ENCODE data around the gene MAGI2.

Gene MAGI2

GRCh38 chr7:78386520-78386919 lies 1066.9 kb downstream of the MAGI2 start:
- TF ChIP-seq TAF1 (IDR thresholded peaks at IDR 0.05; ENCODE audit: low read depth, low read length) (no peak), PAX5 (IDR thresholded peaks at IDR 0.05; ENCODE audit: insufficient read depth, low read length, severe bottlenecking) (no peak), POU2F2 (IDR thresholded peaks at IDR 0.05; ENCODE audit: low read depth, low read length) (no peak), SPI1 (IDR thresholded peaks at IDR 0.05; ENCODE audit: low read depth, low read length) (no peak), POLR2A (IDR thresholded peaks at IDR 0.05; ENCODE audit: low read depth, low read length) (no peak)
- DNase-seq (ENCODE audit: insufficient read length, low spot score) (no peak), FAIRE-seq (no peak)

- no peak for FAIRE-seq
- DNase-seq (ENCODE audit: insufficient read length, low spot score), result no peak
- no peak for TF ChIP-seq POU2F2 (IDR thresholded peaks at IDR 0.05; ENCODE audit: low read depth, low read length)
- no peak for TF ChIP-seq PAX5 (IDR thresholded peaks at IDR 0.05; ENCODE audit: insufficient read depth, low read length, severe bottlenecking)
- no peak for TF ChIP-seq POLR2A (IDR thresholded peaks at IDR 0.05; ENCODE audit: low read depth, low read length)
- no peak for TF ChIP-seq TAF1 (IDR thresholded peaks at IDR 0.05; ENCODE audit: low read depth, low read length)
- TF ChIP-seq POLR2AphosphoS5 (IDR thresholded peaks at IDR 0.05; ENCODE audit: low read depth, low read length), result no peak
- no peak for TF ChIP-seq SPI1 (IDR thresholded peaks at IDR 0.05; ENCODE audit: low read depth, low read length)
Observed at GRCh38 chr7:78383096-78383880, 1070.2 kb downstream of the MAGI2 start.

- FAIRE-seq, result no peak
- TF ChIP-seq POLR2A (IDR thresholded peaks at IDR 0.05; ENCODE audit: low read depth, low read length), result no peak
- TF ChIP-seq PAX5 (IDR thresholded peaks at IDR 0.05; ENCODE audit: insufficient read depth, low read length, severe bottlenecking), result no peak
- TF ChIP-seq SPI1 (IDR thresholded peaks at IDR 0.05; ENCODE audit: low read depth, low read length), result no peak
- TF ChIP-seq POLR2AphosphoS5 (IDR thresholded peaks at IDR 0.05; ENCODE audit: low read depth, low read length), result no peak
- no peak for TF ChIP-seq POU2F2 (IDR thresholded peaks at IDR 0.05; ENCODE audit: low read depth, low read length)
- no peak for TF ChIP-seq TAF1 (IDR thresholded peaks at IDR 0.05; ENCODE audit: low read depth, low read length)
- no peak for DNase-seq (ENCODE audit: insufficient read length, low spot score)
Observed at GRCh38 chr7:78379148-78379547, 1074.3 kb downstream of the MAGI2 start.

GRCh38 chr7:78377532-78377931 lies 1075.9 kb downstream of the MAGI2 start:
- no peak for FAIRE-seq
- DNase-seq (ENCODE audit: insufficient read length, low spot score), result no peak
- TF ChIP-seq POLR2AphosphoS5 (IDR thresholded peaks at IDR 0.05; ENCODE audit: low read depth, low read length) (no peak), PAX5 (IDR thresholded peaks at IDR 0.05; ENCODE audit: insufficient read depth, low read length, severe bottlenecking) (no peak), POU2F2 (IDR thresholded peaks at IDR 0.05; ENCODE audit: low read depth, low read length) (no peak), TAF1 (IDR thresholded peaks at IDR 0.05; ENCODE audit: low read depth, low read length) (no peak), POLR2A (IDR thresholded peaks at IDR 0.05; ENCODE audit: low read depth, low read length) (no peak), SPI1 (IDR thresholded peaks at IDR 0.05; ENCODE audit: low read depth, low read length) (no peak)

- TF ChIP-seq SPI1 (IDR thresholded peaks at IDR 0.05; ENCODE audit: low read depth, low read length), result no peak
- no peak for TF ChIP-seq PAX5 (IDR thresholded peaks at IDR 0.05; ENCODE audit: insufficient read depth, low read length, severe bottlenecking)
- TF ChIP-seq POLR2A (IDR thresholded peaks at IDR 0.05; ENCODE audit: low read depth, low read length), result no peak
- TF ChIP-seq POLR2AphosphoS5 (IDR thresholded peaks at IDR 0.05; ENCODE audit: low read depth, low read length), result no peak
- no peak for TF ChIP-seq POU2F2 (IDR thresholded peaks at IDR 0.05; ENCODE audit: low read depth, low read length)
- no peak for TF ChIP-seq TAF1 (IDR thresholded peaks at IDR 0.05; ENCODE audit: low read depth, low read length)
- DNase-seq (ENCODE audit: insufficient read length, low spot score) (no peak), FAIRE-seq (no peak)
Observed at GRCh38 chr7:78370936-78371335, 1082.5 kb downstream of the MAGI2 start.

GRCh38 chr7:78368771-78369170 lies 1084.7 kb downstream of the MAGI2 start:
- no peak for TF ChIP-seq SPI1 (IDR thresholded peaks at IDR 0.05; ENCODE audit: low read depth, low read length)
- no peak for TF ChIP-seq POLR2A (IDR thresholded peaks at IDR 0.05; ENCODE audit: low read depth, low read length)
- TF ChIP-seq POU2F2 (IDR thresholded peaks at IDR 0.05; ENCODE audit: low read depth, low read length), result no peak
- no peak for TF ChIP-seq POLR2AphosphoS5 (IDR thresholded peaks at IDR 0.05; ENCODE audit: low read depth, low read length)
- TF ChIP-seq PAX5 (IDR thresholded peaks at IDR 0.05; ENCODE audit: insufficient read depth, low read length, severe bottlenecking), result no peak
- no peak for TF ChIP-seq TAF1 (IDR thresholded peaks at IDR 0.05; ENCODE audit: low read depth, low read length)
- FAIRE-seq (no peak), DNase-seq (ENCODE audit: insufficient read length, low spot score) (no peak)

GRCh38 chr7:78367280-78367773 lies 1086.1 kb downstream of the MAGI2 start:
- FAIRE-seq (no peak), DNase-seq (ENCODE audit: insufficient read length, low spot score) (no peak)
- TF ChIP-seq POU2F2 (IDR thresholded peaks at IDR 0.05; ENCODE audit: low read depth, low read length) (no peak), POLR2AphosphoS5 (IDR thresholded peaks at IDR 0.05; ENCODE audit: low read depth, low read length) (no peak), TAF1 (IDR thresholded peaks at IDR 0.05; ENCODE audit: low read depth, low read length) (no peak), PAX5 (IDR thresholded peaks at IDR 0.05; ENCODE audit: insufficient read depth, low read length, severe bottlenecking) (no peak), POLR2A (IDR thresholded peaks at IDR 0.05; ENCODE audit: low read depth, low read length) (no peak), SPI1 (IDR thresholded peaks at IDR 0.05; ENCODE audit: low read depth, low read length) (no peak)

- TF ChIP-seq TAF1 (IDR thresholded peaks at IDR 0.05; ENCODE audit: low read depth, low read length) (no peak), POLR2AphosphoS5 (IDR thresholded peaks at IDR 0.05; ENCODE audit: low read depth, low read length) (no peak), POU2F2 (IDR thresholded peaks at IDR 0.05; ENCODE audit: low read depth, low read length) (no peak), PAX5 (IDR thresholded peaks at IDR 0.05; ENCODE audit: insufficient read depth, low read length, severe bottlenecking) (no peak), SPI1 (IDR thresholded peaks at IDR 0.05; ENCODE audit: low read depth, low read length) (no peak)
- FAIRE-seq (no peak), DNase-seq (ENCODE audit: insufficient read length, low spot score) (no peak)
Observed at GRCh38 chr7:78363866-78364265, 1089.6 kb downstream of the MAGI2 start.

- FAIRE-seq (no peak), DNase-seq (ENCODE audit: insufficient read length, low spot score) (no peak)
- no peak for TF ChIP-seq POLR2AphosphoS5 (IDR thresholded peaks at IDR 0.05; ENCODE audit: low read depth, low read length)
- TF ChIP-seq SPI1 (IDR thresholded peaks at IDR 0.05; ENCODE audit: low read depth, low read length), result no peak
- no peak for TF ChIP-seq POLR2A (IDR thresholded peaks at IDR 0.05; ENCODE audit: low read depth, low read length)
- no peak for TF ChIP-seq PAX5 (IDR thresholded peaks at IDR 0.05; ENCODE audit: insufficient read depth, low read length, severe bottlenecking)
- TF ChIP-seq POU2F2 (IDR thresholded peaks at IDR 0.05; ENCODE audit: low read depth, low read length), result no peak
- TF ChIP-seq TAF1 (IDR thresholded peaks at IDR 0.05; ENCODE audit: low read depth, low read length), result no peak
Observed at GRCh38 chr7:78359836-78360235, 1093.6 kb downstream of the MAGI2 start.

All from GM12891 (cell line).